ENCODE measurements around the gene GSE1.

Gene GSE1

DNA sequence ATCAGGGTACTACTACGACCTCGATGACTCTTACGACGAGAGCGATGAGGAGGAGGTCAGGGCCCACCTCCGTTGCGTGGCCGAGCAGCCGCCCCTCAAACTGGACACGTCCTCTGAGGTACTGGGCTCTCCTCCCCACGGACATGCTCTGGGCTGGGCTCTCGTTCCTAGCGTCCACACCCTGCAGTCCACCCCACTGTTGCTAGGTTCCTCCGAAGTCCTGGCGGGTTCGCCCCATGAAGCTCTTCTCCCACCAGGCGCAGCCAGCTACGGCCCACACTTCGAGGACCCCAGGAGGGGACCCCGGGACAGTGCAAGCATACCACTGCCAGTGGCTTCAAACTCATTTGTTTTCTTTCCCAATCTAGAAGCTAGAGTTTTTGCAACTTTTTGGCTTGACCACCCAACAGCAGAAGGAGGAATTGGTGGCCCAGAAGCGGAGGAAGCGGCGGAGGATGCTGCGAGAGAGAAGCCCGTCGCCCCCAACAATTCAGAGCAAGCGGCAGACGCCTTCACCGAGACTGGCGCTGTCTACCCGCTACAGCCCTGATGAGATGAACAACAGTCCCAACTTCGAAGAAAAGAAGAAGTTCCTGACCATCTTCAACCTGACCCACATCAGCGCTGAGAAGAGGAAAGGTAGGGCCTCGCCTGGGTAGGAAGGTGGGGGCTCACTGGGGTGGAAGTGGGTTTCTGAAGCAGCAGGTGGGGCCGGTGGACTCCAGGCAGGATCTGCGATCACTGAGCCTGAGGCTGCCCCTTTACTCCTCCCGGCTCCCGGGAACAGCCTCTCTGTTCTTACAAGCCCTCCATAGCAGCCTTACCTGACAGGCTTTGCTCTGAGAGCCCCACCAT lies 50.1 kb downstream of the GSE1 start:
- DNase-seq, result no peak

DNA sequence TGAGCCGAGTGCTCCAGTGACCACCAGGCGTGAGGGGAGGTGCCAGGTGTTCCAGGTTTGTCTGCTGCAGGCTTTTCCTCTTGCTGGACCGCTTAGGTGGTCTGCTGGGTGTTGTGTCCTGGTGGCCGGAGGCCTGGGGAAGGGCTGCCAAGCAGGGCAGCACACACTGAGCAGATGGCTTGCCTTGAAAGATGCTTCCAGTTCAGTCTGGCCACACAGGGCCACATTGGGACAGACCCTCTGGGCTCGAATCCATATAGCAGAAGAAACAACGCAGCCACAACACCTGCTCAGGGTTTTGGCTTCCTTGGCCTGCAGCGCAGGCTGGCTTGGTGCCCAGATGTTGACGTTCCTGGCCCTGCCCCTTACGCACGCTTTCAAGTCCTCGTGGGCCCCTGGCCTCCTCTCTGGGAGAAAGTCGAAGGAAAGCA lies 50.8 kb downstream of the GSE1 start:
- DNase-seq, result no peak

DNA sequence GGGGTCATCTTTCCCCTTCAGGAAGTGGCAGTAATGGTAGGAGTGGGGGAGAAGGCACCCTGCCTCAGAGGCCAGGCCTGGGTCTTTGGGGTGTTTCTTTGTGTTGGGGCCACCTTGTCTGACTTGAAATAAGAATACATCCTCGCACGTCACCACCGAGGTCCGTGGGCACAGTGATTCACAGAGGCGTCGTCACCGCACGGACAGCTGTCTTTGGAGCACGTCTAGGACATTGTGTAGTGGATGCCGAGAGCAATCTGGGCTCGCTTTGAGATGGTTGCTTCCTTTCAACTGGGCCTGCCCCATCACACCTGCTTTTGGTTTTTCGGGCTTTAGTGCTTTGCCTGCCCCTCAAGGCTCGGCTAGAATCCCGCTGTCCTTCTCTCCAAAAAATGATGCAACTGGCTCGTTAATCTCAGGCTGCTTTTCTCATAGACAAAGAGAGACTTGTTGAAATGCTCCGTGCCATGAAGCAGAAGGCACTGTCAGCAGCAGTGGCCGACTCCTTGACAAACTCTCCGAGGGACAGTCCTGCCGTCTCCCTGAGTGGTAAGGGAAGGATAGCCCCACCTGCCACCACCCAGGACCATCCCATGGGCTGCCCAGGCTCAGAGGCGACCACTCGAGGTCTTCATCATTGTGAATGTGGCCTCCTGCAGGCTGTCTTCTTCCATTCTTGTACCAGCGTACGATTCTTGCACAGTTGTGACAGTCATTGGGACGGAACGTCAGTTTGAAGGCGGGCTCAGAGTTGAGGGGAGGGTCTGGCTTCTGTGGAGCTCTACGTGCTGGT lies 51.7 kb downstream of the GSE1 start:
- DNase-seq, result no peak

DNA sequence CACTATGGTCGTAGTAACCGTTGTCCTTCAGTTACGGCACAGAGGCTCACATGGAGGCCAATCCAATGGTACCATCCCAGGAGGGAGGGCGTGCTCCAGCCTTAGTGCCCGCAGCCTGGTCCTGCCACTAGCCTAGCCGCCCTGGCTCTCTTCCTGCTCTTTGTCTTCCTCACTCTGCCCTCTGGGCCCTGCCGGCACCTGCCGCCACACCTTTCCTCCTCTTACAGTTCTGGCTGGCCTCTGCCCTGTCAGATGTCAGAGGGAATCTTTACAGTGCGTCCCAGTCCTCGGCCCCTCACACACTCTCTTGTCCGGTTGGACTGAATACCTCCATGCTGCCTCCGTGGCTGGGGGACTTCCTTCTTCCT lies 52.2 kb downstream of the GSE1 start:
- DNase-seq, result no peak

DNA sequence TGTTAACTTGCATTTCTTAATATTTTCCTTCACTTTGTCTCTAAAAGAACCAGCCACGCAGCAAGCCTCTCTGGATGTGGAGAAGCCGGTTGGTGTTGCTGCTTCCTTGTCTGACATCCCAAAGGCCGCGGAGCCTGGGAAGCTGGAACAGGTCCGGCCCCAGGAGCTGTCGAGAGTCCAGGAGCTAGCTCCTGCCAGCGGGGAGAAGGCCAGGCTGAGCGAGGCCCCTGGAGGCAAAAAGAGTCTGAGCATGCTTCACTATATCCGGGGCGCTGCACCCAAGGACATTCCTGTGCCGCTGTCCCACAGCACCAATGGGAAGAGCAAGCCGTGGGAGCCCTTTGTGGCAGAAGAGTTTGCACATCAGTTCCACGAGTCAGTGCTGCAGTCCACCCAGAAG lies 52.8 kb downstream of the GSE1 start:
- DNase-seq, result no peak

DNA sequence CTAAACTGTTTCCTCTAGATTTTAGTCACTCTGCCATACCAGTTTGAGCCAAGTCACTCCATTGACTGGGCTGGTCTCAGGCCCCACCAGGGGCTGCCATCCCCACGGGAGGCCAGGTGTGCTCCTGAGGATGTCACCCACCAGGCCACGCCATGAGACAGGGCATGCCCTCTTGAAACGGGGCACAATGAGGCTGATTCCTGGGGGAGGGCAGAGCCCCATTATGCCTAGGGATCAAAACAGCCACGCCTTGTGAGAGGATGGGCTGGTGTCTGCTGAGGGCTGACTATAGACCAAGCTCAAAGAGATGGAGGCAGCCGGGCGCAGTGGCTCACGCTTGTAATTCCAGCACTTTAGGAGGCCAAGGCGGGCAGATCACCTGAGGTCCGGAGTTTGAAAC lies 54.1 kb downstream of the GSE1 start:
- DNase-seq, result no peak

DNA sequence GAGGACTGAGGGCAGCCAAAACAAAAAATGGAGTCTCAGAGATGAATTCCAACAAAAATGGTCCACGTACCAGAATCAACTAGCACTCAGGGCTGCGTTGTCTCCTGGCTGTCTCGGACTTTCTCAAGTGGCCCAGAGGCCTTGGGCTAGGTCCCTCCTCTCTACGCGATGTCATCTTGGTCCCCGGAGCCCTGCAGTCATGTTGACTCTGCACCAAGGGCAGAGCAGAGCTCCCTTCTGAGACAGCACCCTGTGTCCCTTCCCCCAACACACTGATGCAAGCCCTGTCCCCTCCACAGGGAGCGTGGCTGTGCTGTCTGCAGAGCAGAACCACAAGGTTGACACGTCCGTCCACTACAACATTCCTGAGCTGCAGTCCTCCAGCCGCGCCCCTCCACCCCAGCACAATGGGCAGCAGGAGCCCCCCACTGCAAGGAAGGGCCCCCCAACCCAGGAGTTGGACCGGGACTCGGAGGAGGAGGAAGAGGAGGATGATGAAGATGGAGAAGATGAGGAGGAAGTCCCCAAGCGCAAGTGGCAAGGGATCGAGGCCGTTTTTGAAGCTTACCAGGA lies 54.8 kb downstream of the GSE1 start:
- DNase-seq, result no peak

DNA sequence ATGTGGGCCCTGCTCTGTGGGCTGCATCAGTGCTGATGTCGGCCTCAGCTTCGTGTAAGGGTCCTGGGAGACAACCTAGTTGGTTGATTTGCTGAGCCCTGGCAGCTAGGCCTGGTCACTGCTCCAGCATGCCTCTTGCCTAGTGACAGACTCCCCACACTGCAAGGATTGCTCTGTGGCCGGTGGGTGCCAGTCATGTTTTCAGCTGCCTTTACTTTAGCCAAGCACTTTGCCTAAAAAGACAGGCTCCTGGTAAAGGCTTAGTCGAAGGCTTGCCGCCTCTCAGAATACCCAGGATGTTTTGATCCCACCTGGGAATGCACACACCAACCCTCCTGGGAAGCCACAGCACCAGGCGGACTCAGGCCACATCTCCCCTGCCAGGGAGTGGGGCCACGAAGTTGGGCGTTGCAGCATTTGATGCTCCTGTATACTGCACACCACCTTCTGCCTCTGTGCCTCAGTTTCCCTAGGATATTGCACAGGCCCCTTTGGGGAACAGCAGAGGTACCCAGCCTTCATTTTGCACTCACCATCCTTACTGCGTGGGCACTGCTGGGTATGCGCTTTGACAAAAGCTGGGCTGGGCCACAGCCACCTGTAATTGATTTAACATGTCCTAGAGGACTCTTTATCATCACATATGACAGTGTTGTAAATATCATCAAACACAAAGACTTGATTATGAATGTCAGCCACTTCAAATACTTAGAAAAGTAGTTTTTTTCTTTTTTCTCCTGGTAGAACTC lies 55.7 kb downstream of the GSE1 start:
- no peak for DNase-seq

DNA sequence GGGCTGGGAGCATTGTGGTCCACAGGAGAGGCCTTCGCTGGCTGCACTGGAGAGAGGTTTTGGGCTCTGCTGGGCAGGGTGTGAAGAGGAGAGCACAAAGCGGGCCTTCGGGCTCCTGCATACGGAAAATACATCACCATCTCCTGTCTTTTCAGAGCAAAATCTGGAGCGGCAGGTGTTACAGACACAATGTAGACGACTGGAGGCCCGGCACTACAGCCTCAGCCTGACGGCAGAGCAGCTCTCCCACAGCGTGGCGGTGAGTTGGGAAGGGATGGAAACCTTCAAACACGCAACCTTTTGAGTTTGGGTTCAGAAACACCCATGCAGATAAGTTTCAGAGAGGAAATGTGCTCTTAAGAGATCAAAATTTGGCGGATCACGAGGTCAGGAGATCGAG lies 57.7 kb downstream of the GSE1 start:
- no peak for DNase-seq

DNA sequence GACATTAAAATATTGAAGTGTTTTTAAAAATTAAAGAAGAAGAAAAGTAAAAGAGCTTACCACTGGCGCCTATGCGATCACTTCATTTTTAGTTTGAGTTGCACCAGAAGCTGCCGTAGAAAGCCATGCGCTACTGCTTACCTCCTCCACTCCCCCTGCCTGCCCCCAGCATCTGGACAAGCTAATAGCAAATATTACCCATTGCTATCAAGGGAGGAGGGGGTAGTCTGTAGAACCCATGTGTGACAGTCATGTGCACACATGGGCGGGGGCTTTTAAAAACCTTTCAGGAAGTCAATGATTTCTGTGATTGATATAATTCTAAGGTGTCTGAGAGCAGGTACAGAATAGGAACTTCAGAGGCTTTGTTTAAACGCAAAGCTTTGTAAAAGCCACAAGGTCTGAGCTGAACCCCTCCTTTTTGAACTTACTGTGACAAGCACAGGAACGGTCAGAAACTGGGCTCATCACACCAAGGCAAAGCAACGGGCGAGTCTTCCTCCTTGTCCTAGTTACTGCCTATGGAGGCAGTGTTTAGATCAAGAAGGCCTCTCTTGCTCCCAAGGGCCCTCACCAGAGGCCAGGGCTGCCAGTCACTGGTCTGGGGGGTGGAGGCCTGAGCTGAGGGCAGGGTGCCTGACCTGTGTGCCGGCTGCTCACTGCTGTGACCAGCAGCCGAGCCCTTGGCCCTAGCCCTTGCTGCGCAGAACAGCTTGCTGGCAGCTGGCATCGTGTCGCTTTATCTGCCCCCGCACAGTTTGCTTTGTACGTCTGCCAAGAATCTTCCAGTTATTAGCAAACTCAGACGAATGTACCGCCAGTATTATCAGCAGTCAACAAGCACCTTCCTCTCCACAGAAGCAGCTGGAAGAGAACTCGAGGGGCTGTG lies 60.7 kb downstream of the GSE1 start:
- no peak for DNase-seq

DNA sequence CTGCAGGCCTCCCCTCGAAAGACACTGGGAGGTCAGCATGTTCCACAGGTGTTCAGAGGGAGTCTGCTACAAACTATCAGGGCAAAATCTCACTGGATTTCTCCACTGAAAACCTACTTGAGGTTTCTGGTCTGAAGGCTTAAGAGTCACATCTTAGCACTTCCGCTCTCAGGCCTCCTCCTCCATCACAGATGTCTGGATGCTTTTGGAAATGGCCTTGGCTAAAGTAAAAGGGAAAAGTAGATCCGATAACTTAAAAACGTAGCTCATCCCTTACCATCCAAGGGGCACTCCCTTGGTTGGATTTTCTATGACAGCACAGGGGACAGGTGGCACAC lies 61.3 kb downstream of the GSE1 start:
- DNase-seq, result no peak

DNA sequence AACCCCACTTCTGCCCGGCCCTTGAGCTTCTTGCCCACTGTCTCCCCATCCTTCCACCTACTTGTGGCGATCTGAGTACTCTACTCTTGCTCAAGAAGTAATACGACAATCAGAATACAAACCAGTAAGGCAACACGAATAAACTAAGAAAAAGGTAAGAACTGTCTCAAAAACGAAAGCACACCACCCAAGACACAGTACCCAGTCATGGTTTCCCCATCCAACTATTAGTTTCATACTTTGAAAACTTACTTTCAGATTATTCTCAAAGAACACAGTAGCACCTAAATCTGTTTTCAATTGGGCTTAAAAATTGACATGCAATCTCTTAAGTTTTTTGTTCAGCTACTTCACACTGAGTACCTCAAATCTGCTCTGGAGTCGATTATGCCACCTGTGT lies 61.7 kb downstream of the GSE1 start:
- DNase-seq, result no peak

DNA sequence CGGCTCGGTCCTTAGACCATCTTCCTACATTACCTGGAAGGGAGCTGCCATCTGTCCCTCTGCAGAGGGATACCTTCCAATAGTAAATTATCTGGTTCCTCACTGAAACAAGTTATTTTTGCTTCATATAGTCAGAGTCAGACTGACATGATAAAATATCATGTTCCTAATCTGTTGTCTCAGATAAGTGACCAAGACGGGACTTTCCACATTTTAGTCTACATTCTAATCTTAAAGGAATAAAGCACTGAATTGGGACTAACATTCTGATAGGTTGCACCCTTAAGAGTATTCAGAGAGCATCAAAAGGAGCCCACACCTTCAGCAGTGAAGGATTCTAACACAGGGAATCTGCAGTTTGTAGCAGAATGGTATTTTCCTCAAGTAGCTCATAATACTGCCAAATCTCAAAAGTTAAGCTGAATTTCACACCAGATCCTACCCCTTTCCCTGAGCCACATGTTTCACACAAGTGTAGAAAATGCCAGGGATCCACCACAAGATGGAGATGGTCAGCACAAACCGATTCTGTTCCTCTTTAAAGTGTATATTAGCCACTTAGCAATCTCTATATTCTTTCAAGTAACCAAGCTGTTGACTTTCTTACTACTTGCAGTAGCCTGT lies 62.2 kb downstream of the GSE1 start:
- no peak for DNase-seq

DNA sequence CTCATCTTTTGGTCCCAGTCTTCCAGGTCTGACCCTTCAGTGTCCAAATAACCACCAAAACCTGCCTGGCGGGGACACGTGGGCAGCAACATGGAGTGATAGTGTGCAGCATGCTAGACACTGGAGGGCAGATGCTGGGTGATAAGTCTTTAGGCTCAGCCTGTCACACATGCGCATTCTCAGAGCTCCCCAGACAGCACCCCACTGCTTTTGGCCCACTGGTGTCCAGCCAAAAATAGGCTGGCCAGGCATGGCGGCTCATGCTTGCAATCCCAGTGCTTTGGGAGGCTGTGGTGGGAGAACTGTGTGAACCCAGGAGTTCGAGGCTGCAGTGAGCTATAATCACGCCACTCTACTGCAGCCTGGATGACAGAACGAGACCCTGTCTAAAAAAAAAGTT lies 63.3 kb downstream of the GSE1 start:
- DNase-seq, result no peak

DNA sequence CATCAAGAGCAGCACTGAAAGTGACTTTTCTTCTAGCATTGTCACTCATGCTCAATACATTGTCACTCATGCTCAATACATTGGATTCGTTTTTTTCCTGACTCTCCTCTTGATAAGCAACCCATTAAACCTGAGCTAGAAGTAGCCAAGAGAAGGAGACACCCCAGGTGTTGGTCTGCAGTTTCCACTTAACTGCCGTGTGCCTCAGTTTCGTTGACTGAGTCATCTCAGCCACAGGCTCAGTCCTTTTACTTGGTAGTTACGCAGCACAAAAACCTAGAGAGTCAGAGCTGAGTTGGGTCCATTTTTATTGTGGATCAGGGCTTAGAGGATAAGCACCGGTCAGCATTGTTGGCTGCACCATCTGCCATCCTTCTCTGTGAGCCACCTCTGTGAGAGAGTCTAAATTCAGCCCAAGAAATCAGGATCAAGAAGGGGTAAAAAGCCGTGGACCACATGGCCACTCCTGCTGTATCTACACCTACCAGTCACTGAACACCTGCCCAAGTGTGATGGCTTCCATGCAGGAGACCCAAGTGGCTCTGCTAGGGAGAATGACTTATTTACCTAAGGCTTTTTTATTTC lies 64.4 kb downstream of the GSE1 start:
- DNase-seq, result no peak

DNA sequence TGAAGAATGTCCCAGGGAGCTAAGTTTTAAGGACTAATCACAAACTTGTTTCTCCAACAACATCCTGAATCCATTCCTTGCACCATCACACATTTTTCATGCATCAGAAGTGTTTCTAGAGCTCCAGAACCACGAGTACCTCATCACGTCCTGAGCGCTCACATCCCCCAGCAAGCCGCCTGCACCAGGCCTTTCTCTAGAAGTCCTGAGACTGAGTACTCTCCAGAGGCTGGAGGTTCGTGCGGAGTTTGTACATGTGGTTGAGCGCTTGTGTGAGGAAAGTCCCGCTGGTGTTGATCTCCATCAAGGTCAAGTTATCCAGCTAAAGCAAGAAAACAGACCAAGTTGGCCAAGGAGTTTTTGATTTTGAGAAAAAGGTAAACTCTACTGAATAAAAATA lies 64.9 kb downstream of the GSE1 start:
- DNase-seq, result no peak

DNA sequence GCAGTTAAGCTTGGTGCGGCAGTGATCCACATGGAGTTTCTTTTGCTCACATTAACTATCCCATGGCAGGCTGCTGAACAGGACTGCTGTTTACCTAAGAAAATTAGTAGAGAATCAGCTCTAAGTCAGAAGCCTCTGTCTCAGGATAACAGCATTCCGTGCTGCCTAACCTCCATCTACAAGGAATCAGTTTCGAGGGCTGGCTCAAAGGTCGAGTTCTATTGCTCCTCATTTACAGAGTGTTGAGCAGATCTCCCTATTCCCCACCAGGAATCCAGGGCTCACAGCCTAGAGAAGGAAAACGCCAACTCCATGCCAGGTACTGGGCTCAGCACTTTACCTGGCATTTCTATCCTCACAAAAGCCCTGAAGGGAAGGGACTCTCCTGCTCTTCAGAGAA lies 65.7 kb downstream of the GSE1 start:
- DNase-seq, result no peak

DNA sequence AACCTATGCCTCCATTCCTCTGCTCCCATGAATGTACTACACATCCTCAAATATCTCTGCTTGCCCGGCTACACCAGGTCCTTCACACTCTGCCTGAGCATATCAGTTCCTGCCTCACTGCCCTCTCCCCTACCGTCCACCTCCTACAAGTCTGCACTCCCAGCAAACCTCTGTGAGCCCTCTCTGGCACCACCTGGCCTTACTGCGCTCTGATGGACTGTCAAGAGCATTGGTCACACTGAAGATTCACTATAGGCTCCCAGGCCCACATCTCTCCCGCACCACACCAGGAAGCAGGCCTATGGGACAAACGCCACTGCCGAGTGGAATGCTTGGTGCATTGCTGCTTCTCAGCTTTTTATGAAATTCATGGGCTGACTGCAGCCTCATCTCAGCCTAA lies 66.7 kb downstream of the GSE1 start:
- no peak for DNase-seq

DNA sequence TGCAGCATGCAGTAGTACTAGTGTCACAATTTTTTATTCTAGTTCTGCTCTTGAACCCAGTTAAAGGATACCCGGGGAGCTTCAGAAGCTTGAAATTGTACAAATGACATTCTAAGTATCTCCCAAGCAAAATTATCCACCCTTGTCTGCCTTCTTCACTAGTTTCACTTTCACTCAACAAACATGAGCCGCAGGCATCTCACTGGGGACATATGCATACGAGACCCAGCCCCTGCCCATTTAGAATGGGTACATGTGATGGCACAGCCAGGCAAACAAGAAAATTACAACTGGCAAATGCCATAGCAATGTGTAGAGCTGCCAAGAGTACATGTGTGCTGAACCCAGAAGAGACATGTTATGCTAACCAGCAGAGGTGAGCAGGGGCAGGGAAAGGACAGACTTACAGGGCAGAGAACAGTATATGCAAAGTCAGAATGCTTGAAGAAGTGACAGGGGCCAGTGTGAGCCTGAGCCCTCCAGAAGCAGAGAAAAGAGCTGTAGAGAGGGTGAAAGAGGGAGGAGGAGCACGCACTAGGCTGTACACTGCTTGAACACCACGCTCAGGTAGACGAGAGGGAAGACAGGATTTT lies 67.3 kb downstream of the GSE1 start:
- no peak for DNase-seq

DNA sequence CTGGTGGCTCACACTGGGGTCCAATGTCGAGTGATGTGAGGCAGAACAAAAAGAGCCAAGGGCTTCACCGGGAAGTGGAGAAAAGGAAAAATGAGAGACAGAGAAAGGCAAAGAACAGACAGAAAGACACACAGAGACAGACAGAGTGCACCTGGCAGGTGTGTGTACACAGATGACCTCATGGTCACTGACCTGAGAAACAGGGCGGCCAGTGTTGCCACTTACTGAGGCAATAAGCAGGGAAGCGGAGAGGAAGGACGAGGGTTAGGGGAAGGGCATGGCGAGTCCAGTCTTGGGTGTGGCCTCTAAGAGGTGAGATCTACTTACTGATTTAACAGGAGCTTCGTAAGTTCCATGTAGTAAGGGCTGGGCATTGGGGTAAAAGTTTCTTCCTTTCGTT lies 68.1 kb downstream of the GSE1 start:
- no peak for DNase-seq

DNA sequence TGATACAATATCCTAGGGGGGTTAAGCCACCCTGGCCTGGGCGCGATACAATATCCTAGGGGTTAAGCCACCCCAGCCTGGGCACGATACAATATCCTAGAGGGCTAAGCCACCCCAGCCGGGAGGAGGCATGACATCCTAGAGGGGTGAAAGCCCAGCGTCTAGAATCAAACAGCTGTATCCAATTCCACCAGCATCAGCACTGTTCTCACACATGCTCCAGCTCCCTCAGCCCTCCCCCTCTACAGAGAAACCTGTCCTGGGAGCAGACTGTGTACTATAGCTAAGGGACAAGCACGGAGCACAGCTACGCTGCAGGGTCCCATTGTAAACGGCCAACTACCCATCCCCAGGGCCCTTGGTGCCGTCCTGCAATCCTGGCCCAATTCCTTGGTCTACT lies 69.4 kb downstream of the GSE1 start:
- DNase-seq, result no peak
